Panc1 (cell line): ENCODE data around the gene AP1S1. TPM values are rescaled to one million over a fixed set of nuclear protein-coding genes. Genes with fewer than 3 reads are reported as not detected.

Experiments
- ATAC-seq: fragments of 200-7000 bp; cut with Tn5 transposase; 2 replicates; pipeline ENCODE4 v1.9.1; 2020; ENCODE audit warnings: mild to moderate bottlenecking, moderate library complexity
- BruUV-seq: library from RNA; stranded (reverse); fragments of 400-500 nt; replicated peaks from 2 replicates; lab custom pipeline; 2021; lab: Mats Ljungman, UMichigan
- CTCF ChIA-PET: fragments of 300-600 bp; sonication (Branson Sonifier 250); formaldehyde crosslinking; loops from one replicate; lab custom pipeline; 2022; ENCODE audit warnings: antibody characterized with exemption; lab: Charles Lee
- POLR2A ChIA-PET: fragments of 300-600 bp; sonication (Branson Sonifier 250); formaldehyde crosslinking; loops from one replicate; lab custom pipeline; 2022; ENCODE audit warnings: antibody characterized with exemption; lab: Charles Lee
- DNase-seq: peaks from one replicate; pipeline ENCODE4 v3.0.0-alpha.2; 2010; ENCODE audit warnings: low read depth, low spot score
- H3K27ac ChIP-seq: 2 replicates; pipeline ENCODE4 v1.5.1; 2011; ENCODE audit warnings: mild to moderate bottlenecking, low read length, inconsistent platforms
- H3K27me3 ChIP-seq: fragments of 200-500 bp; sonication (Bioruptor generic); 2 replicates; pipeline ENCODE4 v1.6.0; 2014; ENCODE audit warnings: low read length, inconsistent platforms; ENCODE audit not compliant: control insufficient read depth, insufficient read depth
- H3K36me3 ChIP-seq: fragments of 200-500 bp; sonication (Bioruptor generic); 2 replicates; pipeline ENCODE4 v1.5.1; 2014; ENCODE audit warnings: inconsistent platforms, mild to moderate bottlenecking, low read length, moderate library complexity; ENCODE audit not compliant: control insufficient read depth, insufficient read depth
- H3K4me1 ChIP-seq: 2 replicates; pipeline ENCODE4 v1.5.1; 2011; ENCODE audit warnings: inconsistent platforms, mild to moderate bottlenecking, low read length, moderate library complexity; ENCODE audit not compliant: control insufficient read depth, insufficient read depth
- H3K4me3 ChIP-seq, 2 experiments: 2 replicates each; pipeline ENCODE4 v1.5.1; 2011 to 2012; ENCODE audit warnings: low read depth in 2 of 2, low read length in 2 of 2, mild to moderate bottlenecking in 2 of 2, inconsistent platforms in 1 of 2, moderate library complexity in 1 of 2
- H3K9me3 ChIP-seq: fragments of 200-500 bp; sonication (Bioruptor generic); 2 replicates; pipeline ENCODE4 v1.5.1; 2014; ENCODE audit warnings: low read depth, mild to moderate bottlenecking, inconsistent platforms, low read length, moderate library complexity; ENCODE audit not compliant: control insufficient read depth, insufficient read depth
- POLR2AphosphoS5 ChIP-seq: IDR thresholded peaks from 2 replicates; pipeline ENCODE4 v1.6.1; 2012; ENCODE audit warnings: mild to moderate bottlenecking, low read depth, low read length, moderate library complexity
- SIN3A ChIP-seq: IDR thresholded peaks from 2 replicates; pipeline ENCODE4 v1.6.1; 2012; ENCODE audit warnings: low read depth, mild to moderate bottlenecking, low read length, moderate library complexity, borderline replicate concordance; ENCODE audit not compliant: insufficient read depth
- TCF7L2 ChIP-seq: IDR thresholded peaks from 2 replicates; pipeline ENCODE4 v1.6.1; 2011; ENCODE audit warnings: mild to moderate bottlenecking, low read depth, low read length, inconsistent platforms
- in situ Hi-C: cut with HindIII; loops from 2 replicates; pipeline ENCODE4 v1.10.0; 2016; ENCODE audit warnings: low sequenced_read_pairs, low pct_unique_long_range_greater_than_20kb
- intact Hi-C: fragments of 100-400 bp; cut with micrococcal nuclease; formaldehyde crosslinking; loops from one replicate; pipeline ENCODE4 v1.10.0; 2022; ENCODE audit not compliant: unreplicated experiment
- microRNA-seq: library from miRNA; unstranded; fragments of <30 nt; microRNA quantifications from one replicate; pipeline ENCODE4 v1.1.0, GENCODE V29; 2020; ENCODE audit not compliant: unreplicated experiment
- total RNA-seq: library from RNA; stranded (reverse); gene quantifications from one replicate; pipeline ENCODE4 v1.2.1, GENCODE V29; 2021; ENCODE audit not compliant: unreplicated experiment
- TF ChIP-seq, protein P1 (sequence below): fragments of 450-650 bp; IDR thresholded peaks from 2 replicates; pipeline ENCODE4 v1.5.1; 2017; ENCODE audit warnings: mild to moderate bottlenecking
- TF ChIP-seq, protein P2 (sequence below), 2 experiments: IDR thresholded peaks; 2 replicates each; pipeline ENCODE4 v1.6.1; 2011 to 2012; ENCODE audit warnings: low read depth in 2 of 2, control low read depth in 1 of 2, low read length in 1 of 2, mild to moderate bottlenecking in 1 of 2, moderate library complexity in 1 of 2; ENCODE audit not compliant: insufficient read depth in 1 of 2

Gene AP1S1
- total RNA-seq, 1 experiment from 2014 or later, result 74.2 TPM

GRCh38 chr7:101210143-101210542 lies 55.9 kb downstream of the AP1S1 start:
- Histone ChIP-seq H3K4me1 (peaks cover 5% of the 10 kb centered on the region; the same call in 1 of the 2 replicates), H3K4me3 (no peak overlapping the region), H3K9me3 (no peaks in the 10 kb centered on the region), H3K36me3 (no peaks in the 10 kb centered on the region), H3K27ac (no peak overlapping the region), H3K27me3 (no peaks in the 10 kb centered on the region)
- ChIA-PET CTCF (no interaction called here), POLR2A (no interaction called here)
- no peak for DNase-seq
- no peak for TF ChIP-seq TCF7L2
- TF ChIP-seq POLR2AphosphoS5, result no peak
- TF ChIP-seq, protein P1, sequence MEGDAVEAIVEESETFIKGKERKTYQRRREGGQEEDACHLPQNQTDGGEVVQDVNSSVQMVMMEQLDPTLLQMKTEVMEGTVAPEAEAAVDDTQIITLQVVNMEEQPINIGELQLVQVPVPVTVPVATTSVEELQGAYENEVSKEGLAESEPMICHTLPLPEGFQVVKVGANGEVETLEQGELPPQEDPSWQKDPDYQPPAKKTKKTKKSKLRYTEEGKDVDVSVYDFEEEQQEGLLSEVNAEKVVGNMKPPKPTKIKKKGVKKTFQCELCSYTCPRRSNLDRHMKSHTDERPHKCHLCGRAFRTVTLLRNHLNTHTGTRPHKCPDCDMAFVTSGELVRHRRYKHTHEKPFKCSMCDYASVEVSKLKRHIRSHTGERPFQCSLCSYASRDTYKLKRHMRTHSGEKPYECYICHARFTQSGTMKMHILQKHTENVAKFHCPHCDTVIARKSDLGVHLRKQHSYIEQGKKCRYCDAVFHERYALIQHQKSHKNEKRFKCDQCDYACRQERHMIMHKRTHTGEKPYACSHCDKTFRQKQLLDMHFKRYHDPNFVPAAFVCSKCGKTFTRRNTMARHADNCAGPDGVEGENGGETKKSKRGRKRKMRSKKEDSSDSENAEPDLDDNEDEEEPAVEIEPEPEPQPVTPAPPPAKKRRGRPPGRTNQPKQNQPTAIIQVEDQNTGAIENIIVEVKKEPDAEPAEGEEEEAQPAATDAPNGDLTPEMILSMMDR, result no peak
- no peak for TF ChIP-seq SIN3A
- TF ChIP-seq, protein P2, sequence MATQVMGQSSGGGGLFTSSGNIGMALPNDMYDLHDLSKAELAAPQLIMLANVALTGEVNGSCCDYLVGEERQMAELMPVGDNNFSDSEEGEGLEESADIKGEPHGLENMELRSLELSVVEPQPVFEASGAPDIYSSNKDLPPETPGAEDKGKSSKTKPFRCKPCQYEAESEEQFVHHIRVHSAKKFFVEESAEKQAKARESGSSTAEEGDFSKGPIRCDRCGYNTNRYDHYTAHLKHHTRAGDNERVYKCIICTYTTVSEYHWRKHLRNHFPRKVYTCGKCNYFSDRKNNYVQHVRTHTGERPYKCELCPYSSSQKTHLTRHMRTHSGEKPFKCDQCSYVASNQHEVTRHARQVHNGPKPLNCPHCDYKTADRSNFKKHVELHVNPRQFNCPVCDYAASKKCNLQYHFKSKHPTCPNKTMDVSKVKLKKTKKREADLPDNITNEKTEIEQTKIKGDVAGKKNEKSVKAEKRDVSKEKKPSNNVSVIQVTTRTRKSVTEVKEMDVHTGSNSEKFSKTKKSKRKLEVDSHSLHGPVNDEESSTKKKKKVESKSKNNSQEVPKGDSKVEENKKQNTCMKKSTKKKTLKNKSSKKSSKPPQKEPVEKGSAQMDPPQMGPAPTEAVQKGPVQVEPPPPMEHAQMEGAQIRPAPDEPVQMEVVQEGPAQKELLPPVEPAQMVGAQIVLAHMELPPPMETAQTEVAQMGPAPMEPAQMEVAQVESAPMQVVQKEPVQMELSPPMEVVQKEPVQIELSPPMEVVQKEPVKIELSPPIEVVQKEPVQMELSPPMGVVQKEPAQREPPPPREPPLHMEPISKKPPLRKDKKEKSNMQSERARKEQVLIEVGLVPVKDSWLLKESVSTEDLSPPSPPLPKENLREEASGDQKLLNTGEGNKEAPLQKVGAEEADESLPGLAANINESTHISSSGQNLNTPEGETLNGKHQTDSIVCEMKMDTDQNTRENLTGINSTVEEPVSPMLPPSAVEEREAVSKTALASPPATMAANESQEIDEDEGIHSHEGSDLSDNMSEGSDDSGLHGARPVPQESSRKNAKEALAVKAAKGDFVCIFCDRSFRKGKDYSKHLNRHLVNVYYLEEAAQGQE (IDR thresholded peaks at IDR 0.05; ENCODE audit: insufficient read depth in 1 of 2, low read depth in 2 of 2, low read length in 1 of 2), result no peak
- in situ Hi-C loops (no loop called here), intact Hi-C loops (no loop called here)
- ATAC-seq, result no peak
- no TSS peak for BruUV-seq

Small RNAs within 50 kb of the gene (microRNA-seq; reads per million reads assigned to microRNA genes)
- gene MIR4653, result not detected

Other genes starting within 250 kb of the AP1S1 start
- gene MUC3A, start 204.9 kb upstream of the AP1S1 start, total RNA-seq, result 24.7 TPM
- 6.8 TPM for gene MUC12, start 184.9 kb upstream of the AP1S1 start, total RNA-seq
- gene MUC17, start 134.4 kb upstream of the AP1S1 start, total RNA-seq, result not detected
- 37.4 TPM for gene TRIM56, start 69.0 kb upstream of the AP1S1 start, total RNA-seq
- gene SERPINE1, start 27.4 kb upstream of the AP1S1 start, total RNA-seq, result 370 TPM
- 4.4 TPM for gene VGF, start 11.1 kb downstream of the AP1S1 start, total RNA-seq
- 0.15 TPM for gene NAT16, start 25.8 kb downstream of the AP1S1 start, total RNA-seq
- gene MOGAT3, start 46.6 kb downstream of the AP1S1 start, total RNA-seq, result 0.23 TPM
- gene PLOD3, start 63.1 kb downstream of the AP1S1 start, total RNA-seq, result 93.0 TPM
- gene ZNHIT1, start 63.7 kb downstream of the AP1S1 start, total RNA-seq, result 69.7 TPM
- 8.0 TPM for gene CLDN15, start 83.3 kb downstream of the AP1S1 start, total RNA-seq
- gene FIS1, start 90.6 kb downstream of the AP1S1 start, total RNA-seq, result 110 TPM
- gene IFT22, start 167.3 kb downstream of the AP1S1 start, total RNA-seq, result 42.4 TPM
- 25.8 TPM for gene COL26A1, start 208.4 kb downstream of the AP1S1 start, total RNA-seq